Endothelial cell of umbilical vein (primary cell): ENCODE measurements around the gene NT5C3A. TPM values are rescaled to one million over a fixed set of nuclear protein-coding genes. Genes with fewer than 3 reads are reported as not detected.

Experiments used
- BruUV-seq: library from RNA; stranded (reverse); fragments of 400-500 nt; replicated peaks from 2 replicates; lab custom pipeline; 2021; lab: Mats Ljungman, UMichigan
- CTCF ChIA-PET: fragments of 300-600, 350-600 bp; sonication (Branson Sonifier 250); formaldehyde crosslinking; loops from one replicate; lab custom pipeline; 2021; ENCODE audit warnings: antibody characterized with exemption, inconsistent platforms; lab: Charles Lee
- POLR2A ChIA-PET: fragments of 300-600, 350-600 bp; sonication (Branson Sonifier 250); formaldehyde crosslinking; loops from one replicate; lab custom pipeline; 2021; ENCODE audit warnings: antibody characterized with exemption, inconsistent platforms; lab: Charles Lee
- DNase-seq: peaks from one replicate; pipeline ENCODE4 v3.0.0-alpha.2; 2011; ENCODE audit warnings: low read depth, low spot score
- FAIRE-seq: peaks from 2 replicates; lab custom pipeline; 2011; peaks lifted over from hg19 to GRCh38; lab: Jason Lieb, UNC
- H2AFZ ChIP-seq: 2 replicates; pipeline ENCODE4 v1.6.0; 2012; ENCODE audit warnings: low read depth, low read length, control low read depth, inconsistent platforms
- H3K27ac ChIP-seq: 2 replicates; pipeline ENCODE4 v1.5.1; 2011; ENCODE audit warnings: low read depth, mild to moderate bottlenecking, control low read depth, low read length, moderate library complexity; ENCODE audit not compliant: insufficient read depth
- H3K27me3 ChIP-seq, 2 experiments: 2 replicates each; pipeline versions ENCODE4 v1.6.0 to v1.6.1; 2011; ENCODE audit warnings: low read length in 2 of 2, mixed read lengths in 1 of 2; ENCODE audit not compliant: control insufficient read depth in 2 of 2, insufficient read depth in 2 of 2
- H3K36me3 ChIP-seq, 2 experiments: 2 replicates in 1 of 2; 3 replicates in 1 of 2; pipeline ENCODE4 v1.5.1; 2011; ENCODE audit warnings: low read length in 2 of 2, mild to moderate bottlenecking in 1 of 2, moderate library complexity in 1 of 2; ENCODE audit not compliant: control insufficient read depth in 2 of 2, insufficient read depth in 2 of 2; ENCODE audit errors: extremely low read depth in 1 of 2
- H3K4me1 ChIP-seq: 3 replicates; pipeline ENCODE4 v1.5.1; 2011; ENCODE audit warnings: mild to moderate bottlenecking, low read length; ENCODE audit not compliant: control insufficient read depth, insufficient read depth; ENCODE audit errors: extremely low read depth
- H3K4me2 ChIP-seq: 2 replicates; pipeline ENCODE4 v1.6.1; 2011; ENCODE audit warnings: low read length, control low read depth, mixed read lengths; ENCODE audit not compliant: insufficient read depth
- H3K4me3 ChIP-seq, 3 experiments: fragments of 200-600 bp in 1 of 3; sonication (generic), shearing (Covaris generic) in 1 of 3; replicated peaks in 1 of 3; 2 replicates each; pipeline ENCODE4 v1.5.1; 2011 to 2016; ENCODE audit warnings: control low read depth in 3 of 3, low read length in 3 of 3, mild to moderate bottlenecking in 2 of 3, inconsistent platforms in 1 of 3, low read depth in 1 of 3, moderate library complexity in 1 of 3; ENCODE audit not compliant: insufficient read depth in 1 of 3
- H3K79me2 ChIP-seq: 2 replicates; pipeline ENCODE4 v1.6.0; 2012; ENCODE audit warnings: low read length, inconsistent platforms; ENCODE audit not compliant: control insufficient read depth, insufficient read depth
- H3K9ac ChIP-seq: replicated peaks from 2 replicates; pipeline ENCODE3; 2011; ENCODE audit warnings: low read length, control low read depth; ENCODE audit not compliant: insufficient read depth; ENCODE audit errors: extremely low read depth
- H3K9me1 ChIP-seq: replicated peaks from 3 replicates; pipeline ENCODE4 v1.6.0; 2011; ENCODE audit warnings: mild to moderate bottlenecking, low read length; ENCODE audit not compliant: control insufficient read depth, insufficient read depth; ENCODE audit errors: extremely low read depth
- H3K9me3 ChIP-seq: replicated peaks from 2 replicates; pipeline ENCODE4 v1.5.1; 2012; ENCODE audit warnings: low read length, inconsistent platforms; ENCODE audit not compliant: control insufficient read depth, insufficient read depth
- H4K20me1 ChIP-seq: replicated peaks from 2 replicates; pipeline ENCODE3; 2011; ENCODE audit warnings: mild to moderate bottlenecking, low read length; ENCODE audit not compliant: control insufficient read depth, insufficient read depth; ENCODE audit errors: extremely low read depth
- CTCF ChIP-seq, 2 donors: IDR thresholded peaks; 1 replicate in 1 of 2; 2 replicates in 1 of 2; pipeline ENCODE4 v1.5.1; 2011; ENCODE audit warnings: low read length in 2 of 2, mild to moderate bottlenecking in 2 of 2, moderate library complexity in 2 of 2, control low read depth in 1 of 2, inconsistent platforms in 1 of 2, low read depth in 1 of 2; ENCODE audit not compliant: insufficient read depth in 1 of 2; ENCODE audit errors: extremely low read depth in 1 of 2
- EZH2 ChIP-seq: IDR thresholded peaks from 2 replicates; pipeline ENCODE4 v1.6.1; 2012; ENCODE audit warnings: borderline replicate concordance, low read depth, mild to moderate bottlenecking, moderate library complexity, low read length, inconsistent platforms; ENCODE audit not compliant: severe bottlenecking
- FOS ChIP-seq: IDR thresholded peaks from 2 replicates; pipeline ENCODE4 v1.6.1; 2011; ENCODE audit warnings: mild to moderate bottlenecking, low read length, moderate library complexity, borderline replicate concordance; ENCODE audit not compliant: insufficient read depth
- GATA2 ChIP-seq: IDR thresholded peaks from 2 replicates; pipeline ENCODE4 v1.7.0; 2011; ENCODE audit warnings: low read depth, mild to moderate bottlenecking, moderate library complexity, mixed read lengths, low read length; ENCODE audit not compliant: insufficient read length, insufficient read depth
- JUN ChIP-seq: IDR thresholded peaks from 2 replicates; pipeline ENCODE4 v1.6.1; 2011; ENCODE audit warnings: borderline replicate concordance, low read depth; ENCODE audit not compliant: insufficient read length, insufficient read depth
- MAX ChIP-seq: IDR thresholded peaks from 2 replicates; pipeline ENCODE4 v1.6.1; 2011; ENCODE audit not compliant: insufficient read depth, insufficient read length
- MYC ChIP-seq: IDR thresholded peaks from one replicate; pipeline ENCODE4 v1.6.1; 2011; ENCODE audit warnings: mild to moderate bottlenecking, low read depth, low read length
- POLR2A ChIP-seq: IDR thresholded peaks from 2 replicates; pipeline ENCODE4 v1.6.1; 2012; ENCODE audit warnings: low read depth, mild to moderate bottlenecking, control low read depth, low read length
- POLR2AphosphoS5 ChIP-seq: IDR thresholded peaks from 2 replicates; pipeline ENCODE4 v1.6.1; 2012; ENCODE audit warnings: low read depth, mild to moderate bottlenecking, control low read depth, low read length, moderate library complexity; ENCODE audit not compliant: insufficient read depth
- dilution Hi-C: fragments of 300-500 bp; cut with MboI; formaldehyde crosslinking; loops from one replicate; pipeline ENCODE4 v1.15.0; 2019; ENCODE audit warnings: low sequenced_read_pairs; ENCODE audit not compliant: extremely low pct_ligation_motif_present
- intact Hi-C: fragments of 100-400 bp; cut with micrococcal nuclease; formaldehyde crosslinking; loops from one replicate; pipeline ENCODE4 v1.10.0; 2022
- polyA plus RNA-seq, 4 experiments: library from polyadenylated mRNA; depleted of rRNA in 3 of 4; stranded (reverse) in 3 of 4; unstranded in 1 of 4; fragments of >200 nt; gene quantifications; 2 replicates each; pipeline versions ENCODE4 v1.2.1 to v1.2.3, GENCODE V29; 2011 to 2012; ENCODE audit warnings: missing spikeins in 1 of 4
- total RNA-seq: library from RNA; stranded (reverse); gene quantifications from 2 replicates; pipeline ENCODE4 v1.2.3, GENCODE V29; 2021

NT5C3A gene
- total and polyA plus RNA-seq, 2 donors (not counting 3 experiments of a cell fraction or from before 2014, with no cell fraction given): 7.1 to 22.6 TPM

- H4K20me1 ChIP-seq: peaks cover 2% of the 10 kb centered on the region
- H3K4me1 ChIP-seq: peaks cover 7% of the 10 kb centered on the region
- dilution Hi-C loops: no loop called here
- DNase-seq: no peak
- H3K4me2 ChIP-seq: no peak overlapping the region
- CTCF ChIA-PET: no interaction called here
- no peak overlapping the region for H2AFZ ChIP-seq
- FAIRE-seq: no peak
- no peaks in the 10 kb centered on the region for H3K27me3 ChIP-seq
- no peaks in the 10 kb centered on the region for H3K9me3 ChIP-seq
- H3K9me1 ChIP-seq: no peaks in the 10 kb centered on the region
- TF ChIP-seq POLR2AphosphoS5 (no peak), POLR2A (no peak), JUN (no peak), EZH2 (no peak), GATA2 (no peak), MYC (no peak), FOS (no peak), MAX (no peak), CTCF (IDR thresholded peaks at IDR 0.05; ENCODE audit: extremely low read depth in 1 of 2, insufficient read depth in 1 of 2, low read depth in 1 of 2, low read length in 2 of 2) (no peak)
- H3K27ac ChIP-seq: no peak overlapping the region
- no peaks in the 10 kb centered on the region for H3K36me3 ChIP-seq
- no TSS peak for BruUV-seq
- no peak overlapping the region for H3K9ac ChIP-seq
- POLR2A ChIA-PET: no interaction called here
- no peak overlapping the region for H3K4me3 ChIP-seq
- intact Hi-C loops: no loop called here
- H3K79me2 ChIP-seq: peaks cover 79% of the 10 kb centered on the region
Measured at GRCh38 chr7:33041631-33042428, 20.7 kb downstream of the NT5C3A start.
